ENCODE results near the gene WAC. TPM values are rescaled to one million over a fixed set of nuclear protein-coding genes. Genes with fewer than 3 reads are reported as not detected.

WAC gene
- total and polyA plus RNA-seq, 9 donors = 60.5 to 164 (median 113) TPM

GRCh38 chr10:28560617-28561016, 27.7 kb downstream of the WAC start:
- intact Hi-C loops (cut with DNase I) = no loop called here
- DNase-seq = no peak
- TF ChIP-seq EP300 (IDR thresholded peaks at IDR 0.05) (no peak), POLR2A (IDR thresholded peaks at IDR 0.05) (no peak), CTCF (IDR thresholded peaks at IDR 0.05) (no peak)

GRCh38 chr10:28561531-28561930, 28.6 kb downstream of the WAC start:
- Histone ChIP-seq H3K36me3 (no peaks in the 10 kb centered on the region), H3K27ac (no peak overlapping the region), H3K4me3 (no peak overlapping the region), H3K9me3 (no peaks in the 10 kb centered on the region), H3K4me1 (ENCODE audit: insufficient read depth) (peaks cover 5% of the 10 kb centered on the region), H3K27me3 (no peaks in the 10 kb centered on the region)
- DNase-seq = no peak
- 96 to 98% (median 96%) methylated on average over 10 of the region's 10 CpGs for WGBS, 3 donors
- TF ChIP-seq EP300 (IDR thresholded peaks at IDR 0.05) (no peak), POLR2A (IDR thresholded peaks at IDR 0.05) (no peak), CTCF (IDR thresholded peaks at IDR 0.05) (no peak)
- intact Hi-C loops (cut with DNase I) = no loop called here

More at GRCh38 chr10:28560617-28561016, 27.7 kb downstream of the WAC start:
- H3K27ac ChIP-seq = no peak overlapping the region
- peaks cover 5% of the 10 kb centered on the region for H3K4me1 ChIP-seq (ENCODE audit: insufficient read depth)
- WGBS, 3 donors = 88 to 90% (median 89%) methylated on average over 3 of the region's 3 CpGs
- no peaks in the 10 kb centered on the region for H3K9me3 ChIP-seq
- H3K4me3 ChIP-seq = no peak overlapping the region
- H3K27me3 ChIP-seq = no peaks in the 10 kb centered on the region
- H3K36me3 ChIP-seq = no peaks in the 10 kb centered on the region

- no peaks in the 10 kb centered on the region for H3K27me3 ChIP-seq
- no peak for TF ChIP-seq CTCF (IDR thresholded peaks at IDR 0.05)
- TF ChIP-seq POLR2A (IDR thresholded peaks at IDR 0.05) = no peak
- no peak for TF ChIP-seq EP300 (IDR thresholded peaks at IDR 0.05)
- no peak overlapping the region for H3K4me3 ChIP-seq
- intact Hi-C loops (cut with DNase I) = no loop called here
- peaks cover 9% of the 10 kb centered on the region for H3K4me1 ChIP-seq (ENCODE audit: insufficient read depth)
- no peak overlapping the region for H3K27ac ChIP-seq
- H3K9me3 ChIP-seq = no peaks in the 10 kb centered on the region
- DNase-seq = no peak
- WGBS, 3 donors = 26 to 35% (median 26%) methylated on average over 6 of the region's 6 CpGs
- no peaks in the 10 kb centered on the region for H3K36me3 ChIP-seq
These were observed 32.0 kb downstream of the WAC start for GRCh38 chr10:28564905-28565304.

- H3K4me1 ChIP-seq (ENCODE audit: insufficient read depth) = peaks cover 9% of the 10 kb centered on the region
- WGBS, 3 donors = 5 to 8% (median 5%) methylated on average over 1 of the region's 1 CpG
- TF ChIP-seq CTCF (IDR thresholded peaks at IDR 0.05) = no peak
- no peak for TF ChIP-seq POLR2A (IDR thresholded peaks at IDR 0.05)
- TF ChIP-seq EP300 (IDR thresholded peaks at IDR 0.05) = no peak
These were observed 33.6 kb downstream of the WAC start for GRCh38 chr10:28566458-28567015.

More at GRCh38 chr10:28566458-28567015, 33.6 kb downstream of the WAC start:
- no peak overlapping the region for H3K4me3 ChIP-seq
- no peak overlapping the region for H3K27ac ChIP-seq
- no peaks in the 10 kb centered on the region for H3K9me3 ChIP-seq
- no peak for DNase-seq
- H3K36me3 ChIP-seq = no peaks in the 10 kb centered on the region
- no peaks in the 10 kb centered on the region for H3K27me3 ChIP-seq
- intact Hi-C loops (cut with DNase I) = no loop called here
